ENCODE measurements around the gene LDLRAP1.
"Not testable (repeated sequence)": the region's sequence is repeated elsewhere in the genome, so short reads cannot be mapped to it uniquely, and the experiment has no call there.

Gene LDLRAP1

GRCh38 chr1:25580927-25581326, 37.5 kb downstream of the LDLRAP1 start:
- no peaks in the 10 kb centered on the region for H3K27me3 Mint-ChIP-seq
- H3K4me1 Mint-ChIP-seq (ENCODE audit: low read depth), result no peaks in the 10 kb centered on the region
- H3K4me3 Mint-ChIP-seq, result no peak overlapping the region
- no peaks in the 10 kb centered on the region for H3K9me3 Mint-ChIP-seq
- DNase-seq, result no peak
- no peaks in the 10 kb centered on the region for H3K36me3 Mint-ChIP-seq (ENCODE audit: low read depth)
- H3K27ac Mint-ChIP-seq, result no peak overlapping the region

- H3K9me3 Mint-ChIP-seq, result no peaks in the 10 kb centered on the region
Observed at GRCh38 chr1:25581764-25582163, 38.4 kb downstream of the LDLRAP1 start.

GRCh38 chr1:25583519-25584370, 40.3 kb downstream of the LDLRAP1 start:
- no peaks in the 10 kb centered on the region for H3K36me3 Mint-ChIP-seq (ENCODE audit: low read depth)
- H3K27me3 Mint-ChIP-seq, result no peaks in the 10 kb centered on the region
- no peaks in the 10 kb centered on the region for H3K4me1 Mint-ChIP-seq (ENCODE audit: low read depth)
- no peaks in the 10 kb centered on the region for H3K9me3 Mint-ChIP-seq
- no peak overlapping the region for H3K4me3 Mint-ChIP-seq
- H3K27ac Mint-ChIP-seq, result no peak overlapping the region
- DNase-seq, result no peak

More at GRCh38 chr1:25581764-25582163, 38.4 kb downstream of the LDLRAP1 start:
- no peak for DNase-seq
- Mint-ChIP-seq H3K27ac (no peak overlapping the region), H3K27me3 (no peaks in the 10 kb centered on the region), H3K4me3 (no peak overlapping the region), H3K36me3 (ENCODE audit: low read depth) (no peaks in the 10 kb centered on the region), H3K4me1 (ENCODE audit: low read depth) (no peaks in the 10 kb centered on the region)

GRCh38 chr1:25586181-25586588, 42.8 kb downstream of the LDLRAP1 start:
- no peaks in the 10 kb centered on the region for H3K9me3 Mint-ChIP-seq

GRCh38 chr1:25587290-25587689, 43.9 kb downstream of the LDLRAP1 start:
- Mint-ChIP-seq H3K4me3 (no peak overlapping the region), H3K9me3 (no peaks in the 10 kb centered on the region), H3K27me3 (no peaks in the 10 kb centered on the region), H3K4me1 (ENCODE audit: low read depth) (peaks cover 7% of the 10 kb centered on the region), H3K27ac (no peak overlapping the region), H3K36me3 (ENCODE audit: low read depth) (no peaks in the 10 kb centered on the region)
- no peak for DNase-seq

More at GRCh38 chr1:25586181-25586588, 42.8 kb downstream of the LDLRAP1 start:
- H3K27ac Mint-ChIP-seq, result no peak overlapping the region
- no peak for DNase-seq
- no peaks in the 10 kb centered on the region for H3K36me3 Mint-ChIP-seq (ENCODE audit: low read depth)
- no peak overlapping the region for H3K4me3 Mint-ChIP-seq
- H3K4me1 Mint-ChIP-seq (ENCODE audit: low read depth), result peaks cover 7% of the 10 kb centered on the region
- no peaks in the 10 kb centered on the region for H3K27me3 Mint-ChIP-seq

GRCh38 chr1:25588224-25588623, 44.8 kb downstream of the LDLRAP1 start:
- H3K27me3 Mint-ChIP-seq; H3K9me3 Mint-ChIP-seq; H3K36me3 Mint-ChIP-seq (ENCODE audit: low read depth); H3K4me3 Mint-ChIP-seq; H3K27ac Mint-ChIP-seq; DNase-seq; H3K4me1 Mint-ChIP-seq (ENCODE audit: low read depth): not testable (repeated sequence)

GRCh38 chr1:25588786-25589185, 45.4 kb downstream of the LDLRAP1 start:
- not testable (repeated sequence) for H3K4me1 Mint-ChIP-seq (ENCODE audit: low read depth); H3K4me3 Mint-ChIP-seq; H3K27me3 Mint-ChIP-seq; H3K27ac Mint-ChIP-seq; H3K9me3 Mint-ChIP-seq; H3K36me3 Mint-ChIP-seq (ENCODE audit: low read depth); DNase-seq

GRCh38 chr1:25590096-25590824, 46.9 kb downstream of the LDLRAP1 start:
- Mint-ChIP-seq H3K9me3 (no peaks in the 10 kb centered on the region), H3K4me3 (no peak overlapping the region), H3K27me3 (no peaks in the 10 kb centered on the region), H3K4me1 (ENCODE audit: low read depth) (peaks cover 7% of the 10 kb centered on the region), H3K27ac (no peak overlapping the region), H3K36me3 (ENCODE audit: low read depth) (no peaks in the 10 kb centered on the region)
- DNase-seq, result no peak

GRCh38 chr1:25593861-25594260, 50.5 kb downstream of the LDLRAP1 start:
- H3K4me3 Mint-ChIP-seq, result no peak overlapping the region
- H3K36me3 Mint-ChIP-seq (ENCODE audit: low read depth), result no peaks in the 10 kb centered on the region
- no peak overlapping the region for H3K27ac Mint-ChIP-seq
- peaks cover 7% of the 10 kb centered on the region for H3K4me1 Mint-ChIP-seq (ENCODE audit: low read depth)
- no peaks in the 10 kb centered on the region for H3K27me3 Mint-ChIP-seq
- peaks cover 3% of the 10 kb centered on the region for H3K9me3 Mint-ChIP-seq
- no peak for DNase-seq

- Mint-ChIP-seq H3K4me3 (no peak overlapping the region), H3K27ac (no peak overlapping the region), H3K9me3 (peaks cover 5% of the 10 kb centered on the region), H3K36me3 (ENCODE audit: low read depth) (no peaks in the 10 kb centered on the region), H3K4me1 (ENCODE audit: low read depth) (peaks cover 7% of the 10 kb centered on the region), H3K27me3 (no peaks in the 10 kb centered on the region)
- no peak for DNase-seq
Observed at GRCh38 chr1:25594971-25595370, 51.6 kb downstream of the LDLRAP1 start.

- H3K36me3 Mint-ChIP-seq (ENCODE audit: low read depth); H3K27me3 Mint-ChIP-seq; H3K27ac Mint-ChIP-seq; H3K9me3 Mint-ChIP-seq; H3K4me3 Mint-ChIP-seq; DNase-seq; H3K4me1 Mint-ChIP-seq (ENCODE audit: low read depth): not testable (repeated sequence)
Observed at GRCh38 chr1:25596641-25597040, 53.2 kb downstream of the LDLRAP1 start.

GRCh38 chr1:25598879-25599278, 55.5 kb downstream of the LDLRAP1 start:
- Mint-ChIP-seq H3K27me3 (no peaks in the 10 kb centered on the region), H3K36me3 (ENCODE audit: low read depth) (no peaks in the 10 kb centered on the region), H3K9me3 (peaks cover 5% of the 10 kb centered on the region), H3K4me3 (no peak overlapping the region), H3K4me1 (ENCODE audit: low read depth) (no peaks in the 10 kb centered on the region), H3K27ac (no peak overlapping the region)
- no peak for DNase-seq

GRCh38 chr1:25599969-25600610, 56.7 kb downstream of the LDLRAP1 start:
- H3K4me3 Mint-ChIP-seq, result no peak overlapping the region
- no peaks in the 10 kb centered on the region for H3K27me3 Mint-ChIP-seq
- no peak overlapping the region for H3K27ac Mint-ChIP-seq
- H3K9me3 Mint-ChIP-seq, result peaks cover 5% of the 10 kb centered on the region
- no peaks in the 10 kb centered on the region for H3K4me1 Mint-ChIP-seq (ENCODE audit: low read depth)
- no peaks in the 10 kb centered on the region for H3K36me3 Mint-ChIP-seq (ENCODE audit: low read depth)
- no peak for DNase-seq

GRCh38 chr1:25600971-25601699, 57.7 kb downstream of the LDLRAP1 start:
- H3K4me3 Mint-ChIP-seq; DNase-seq; H3K27me3 Mint-ChIP-seq; H3K9me3 Mint-ChIP-seq; H3K4me1 Mint-ChIP-seq (ENCODE audit: low read depth); H3K36me3 Mint-ChIP-seq (ENCODE audit: low read depth); H3K27ac Mint-ChIP-seq: not testable (repeated sequence)

Data from activated T-cell treated with anti-CD3 and anti-CD28 coated beads, Interleukin-2, amount 50 U/mL, for 24 hours (primary cell).